WTC11 (cell line): ENCODE results near the gene ABCG1. TPM values are rescaled to one million over a fixed set of nuclear protein-coding genes. Genes with fewer than 3 reads are reported as not detected.

Source experiments
- ATAC-seq: fragments of 200-7000 bp; cut with Tn5 transposase; 2 replicates; pipeline ENCODE4 v1.10.0; 2021; ENCODE audit warnings: mild to moderate bottlenecking, moderate library complexity
- CTCF ChIA-PET: fragments of 300-600 bp; sonication (Branson Sonifier 250); formaldehyde crosslinking; loops from one replicate; lab custom pipeline; 2021; ENCODE audit warnings: antibody characterized with exemption; lab: Charles Lee
- POLR2A ChIA-PET: fragments of 350-600 bp; sonication (Branson Sonifier 250); formaldehyde crosslinking; loops from one replicate; lab custom pipeline; 2021; ENCODE audit warnings: antibody characterized with exemption; lab: Charles Lee
- DNase-seq: peaks from one replicate; pipeline ENCODE4 v3.0.0; 2021; ENCODE audit warnings: low spot score
- H3K27ac Mint-ChIP-seq: 2 replicates; pipeline ENCODE4 v1.8.0; 2021; ENCODE audit warnings: mixed read lengths
- H3K27me3 Mint-ChIP-seq: 2 replicates; pipeline ENCODE4 v1.8.0; 2021; ENCODE audit warnings: low read depth, mild to moderate bottlenecking, moderate library complexity, mixed read lengths
- H3K36me3 Mint-ChIP-seq: 2 replicates; pipeline ENCODE4 v1.8.0; 2021; ENCODE audit warnings: mixed read lengths
- H3K4me1 Mint-ChIP-seq: 2 replicates; pipeline ENCODE4 v1.8.0; 2022; ENCODE audit warnings: mixed read lengths
- H3K4me3 Mint-ChIP-seq: 2 replicates; pipeline ENCODE4 v1.8.0; 2021; ENCODE audit warnings: mild to moderate bottlenecking, moderate library complexity, mixed read lengths
- H3K9me3 Mint-ChIP-seq: 2 replicates; pipeline ENCODE4 v1.8.0; 2021; ENCODE audit warnings: mixed read lengths
- ELF4 ChIP-seq: sonication (generic); formaldehyde crosslinking; IDR thresholded peaks from 2 replicates; pipeline ENCODE4 v1.8.1; 2022; ENCODE audit warnings: low read depth, mild to moderate bottlenecking, moderate library complexity, missing genetic modification reagents
- GTF2I ChIP-seq: fragments of 250-450 bp; sonication (Bioruptor Pico); conservative IDR thresholded peaks from 2 replicates; pipeline ENCODE4 v1.4.0; 2021; ENCODE audit warnings: mild to moderate bottlenecking
- HMGA2 ChIP-seq: fragments of 250-450 bp; sonication (Bioruptor Pico); IDR thresholded peaks from 2 replicates; pipeline ENCODE4 v1.4.0; 2021; ENCODE audit warnings: mild to moderate bottlenecking, moderate library complexity
- IRF1 ChIP-seq: sonication (generic); formaldehyde crosslinking; IDR thresholded peaks from 2 replicates; pipeline ENCODE4 v1.8.0; 2023; ENCODE audit warnings: missing genetic modification reagents
- MAX ChIP-seq: sonication (generic); formaldehyde crosslinking; IDR thresholded peaks from 2 replicates; pipeline ENCODE4 v1.8.0; 2022; ENCODE audit warnings: mild to moderate bottlenecking, missing genetic modification reagents
- MXD4 ChIP-seq: fragments of 250-450 bp; sonication (Bioruptor Pico); IDR thresholded peaks from 2 replicates; pipeline ENCODE4 v1.8.0; 2021; ENCODE audit warnings: mild to moderate bottlenecking, moderate library complexity, borderline replicate concordance
- NFATC4 ChIP-seq: fragments of 250-450 bp; sonication (Bioruptor Pico); IDR thresholded peaks from 2 replicates; pipeline ENCODE4 v1.9.0; 2021; ENCODE audit warnings: mild to moderate bottlenecking
- NFE2L1 ChIP-seq: sonication (generic); formaldehyde crosslinking; IDR thresholded peaks from 2 replicates; pipeline ENCODE4 v1.8.1; 2023; ENCODE audit warnings: missing genetic modification reagents
- NFYB ChIP-seq: sonication (generic); formaldehyde crosslinking; conservative IDR thresholded peaks from 2 replicates; pipeline ENCODE4 v1.8.0; 2022; ENCODE audit warnings: low read depth, missing genetic modification reagents
- NR1H2 ChIP-seq: sonication (generic); formaldehyde crosslinking; IDR thresholded peaks from 2 replicates; pipeline ENCODE4 v1.9.0; 2021; ENCODE audit warnings: mild to moderate bottlenecking, moderate library complexity, missing genetic modification reagents
- NR2C2 ChIP-seq: sonication (generic); formaldehyde crosslinking; IDR thresholded peaks from 2 replicates; pipeline ENCODE4 v1.8.0; 2022; ENCODE audit warnings: mild to moderate bottlenecking, missing genetic modification reagents
- NR3C1 ChIP-seq: sonication (generic); formaldehyde crosslinking; conservative IDR thresholded peaks from 2 replicates; pipeline ENCODE4 v1.8.1; 2023; ENCODE audit warnings: low read depth, mild to moderate bottlenecking, missing genetic modification reagents
- PRDM15 ChIP-seq: sonication (generic); formaldehyde crosslinking; IDR thresholded peaks from 2 replicates; pipeline ENCODE4 v1.8.0; 2022; ENCODE audit warnings: missing genetic modification reagents
- PREB ChIP-seq: sonication (generic); formaldehyde crosslinking; IDR thresholded peaks from 2 replicates; pipeline ENCODE4 v1.8.1; 2022; ENCODE audit warnings: mild to moderate bottlenecking, missing genetic modification reagents, moderate library complexity, borderline replicate concordance
- RELA ChIP-seq: sonication (generic); formaldehyde crosslinking; IDR thresholded peaks from 2 replicates; pipeline ENCODE4 v1.8.1; 2022; ENCODE audit warnings: missing genetic modification reagents, mild to moderate bottlenecking, borderline replicate concordance
- STAT6 ChIP-seq: sonication (generic); formaldehyde crosslinking; conservative IDR thresholded peaks from 2 replicates; pipeline ENCODE4 v1.8.1; 2023; ENCODE audit warnings: mild to moderate bottlenecking, low read depth, missing genetic modification reagents, moderate library complexity
- USF1 ChIP-seq: sonication (generic); formaldehyde crosslinking; IDR thresholded peaks from 2 replicates; pipeline ENCODE4 v1.8.0; 2022; ENCODE audit warnings: mild to moderate bottlenecking, missing genetic modification reagents
- ZBTB21 ChIP-seq: sonication (generic); formaldehyde crosslinking; IDR thresholded peaks from 2 replicates; pipeline ENCODE4 v1.8.1; 2023; ENCODE audit warnings: mild to moderate bottlenecking, missing genetic modification reagents, borderline replicate concordance
- ZBTB43 ChIP-seq: sonication (generic); formaldehyde crosslinking; IDR thresholded peaks from 2 replicates; pipeline ENCODE4 v1.8.1; 2023; ENCODE audit warnings: mild to moderate bottlenecking, missing genetic modification reagents
- ZNF232 ChIP-seq: sonication (generic); formaldehyde crosslinking; IDR thresholded peaks from 2 replicates; pipeline ENCODE4 v1.8.0; 2022; ENCODE audit warnings: mild to moderate bottlenecking, missing genetic modification reagents
- ZNF512 ChIP-seq: sonication (generic); formaldehyde crosslinking; IDR thresholded peaks from 2 replicates; pipeline ENCODE4 v1.8.1; 2022; ENCODE audit warnings: missing genetic modification reagents, borderline replicate concordance
- ZSCAN18 ChIP-seq: fragments of 250-450 bp; sonication (Bioruptor Pico); IDR thresholded peaks from 2 replicates; pipeline ENCODE4 v2.1.2; 2022; ENCODE audit warnings: mild to moderate bottlenecking, moderate library complexity
- total RNA-seq: library from RNA; stranded (reverse); gene quantifications from 3 replicates; pipeline ENCODE4 v1.2.3, GENCODE V29; 2021

Gene ABCG1
- total RNA-seq, 1 experiment from 2014 or later, result 4.0 TPM

- no peaks in the 10 kb centered on the region for H3K27me3 Mint-ChIP-seq
- ChIA-PET POLR2A (no interaction called here), CTCF (no interaction called here)
- no peaks in the 10 kb centered on the region for H3K9me3 Mint-ChIP-seq
- no peak overlapping the region for H3K4me3 Mint-ChIP-seq
- H3K36me3 Mint-ChIP-seq, result no peaks in the 10 kb centered on the region
- TF ChIP-seq USF1 (CRISPR knock-in tag), result no peak
- no peak for TF ChIP-seq MXD4
- TF ChIP-seq PRDM15 (CRISPR knock-in tag), result no peak
- no peak for TF ChIP-seq NFE2L1 (CRISPR knock-in tag)
- no peak for TF ChIP-seq ZNF512 (CRISPR knock-in tag)
- no peak for TF ChIP-seq IRF1
- no peak for TF ChIP-seq NFYB (CRISPR knock-in tag)
- TF ChIP-seq ZBTB43 (CRISPR knock-in tag), result no peak
- no peak for TF ChIP-seq STAT6 (CRISPR knock-in tag)
- no peak for TF ChIP-seq ZBTB21
- TF ChIP-seq GTF2I (CRISPR knock-in tag), result no peak
- no peak for TF ChIP-seq NR2C2 (CRISPR knock-in tag)
- no peak for TF ChIP-seq HMGA2 (CRISPR knock-in tag)
- peaks cover 3% of the 10 kb centered on the region for H3K4me1 Mint-ChIP-seq
- H3K27ac Mint-ChIP-seq, result no peak overlapping the region
- ATAC-seq, result no peak
- DNase-seq, result no peak
Observed at GRCh38 chr21:42343963-42344510, 125.1 kb downstream of the ABCG1 start.

- ATAC-seq (no peak), DNase-seq (no peak)
- H3K27me3 Mint-ChIP-seq, result no peaks in the 10 kb centered on the region
- no peaks in the 10 kb centered on the region for H3K36me3 Mint-ChIP-seq
- H3K4me3 Mint-ChIP-seq, result no peak overlapping the region
- POLR2A ChIA-PET, result no interaction called here
- peaks cover 3% of the 10 kb centered on the region for H3K4me1 Mint-ChIP-seq
- no peaks in the 10 kb centered on the region for H3K9me3 Mint-ChIP-seq
- no peak overlapping the region for H3K27ac Mint-ChIP-seq
- CTCF ChIA-PET, result no interaction called here
- no peak for TF ChIP-seq ELF4 (CRISPR knock-in tag)
- TF ChIP-seq PREB, result no peak
- TF ChIP-seq NR3C1 (CRISPR knock-in tag), result no peak
- TF ChIP-seq NR1H2 (CRISPR knock-in tag), result no peak
- TF ChIP-seq RELA (CRISPR knock-in tag), result no peak
- no peak for TF ChIP-seq MAX
- no peak for TF ChIP-seq ZSCAN18
- TF ChIP-seq NFATC4 (CRISPR knock-in tag), result no peak
- TF ChIP-seq ZNF232 (CRISPR knock-in tag), result no peak
Observed at GRCh38 chr21:42344631-42345030, 125.7 kb downstream of the ABCG1 start.
